ENCODE data around the gene NPR2.

Gene NPR2

GRCh38 chr9:35834260-35835215, 43.1 kb downstream of the NPR2 start:
- no peak for DNase-seq

- DNase-seq = peak in 1 of 2 experiments; percentile 10
Measured at GRCh38 chr9:35835216-35835632, 43.8 kb downstream of the NPR2 start.

GRCh38 chr9:35835766-35836165, 44.4 kb downstream of the NPR2 start:
- DNase-seq = no peak

- DNase-seq = no peak
Measured at GRCh38 chr9:35836595-35836994, 45.2 kb downstream of the NPR2 start.

- DNase-seq = no peak
Measured at GRCh38 chr9:35839926-35840325, 48.5 kb downstream of the NPR2 start.

GRCh38 chr9:35840881-35841644, 49.7 kb downstream of the NPR2 start:
- DNase-seq = no peak

GRCh38 chr9:35841645-35841900, 50.2 kb downstream of the NPR2 start:
- DNase-seq = no peak

- DNase-seq = no peak
Measured at GRCh38 chr9:35842020-35842745, 50.8 kb downstream of the NPR2 start.

GRCh38 chr9:35842795-35843194, 51.4 kb downstream of the NPR2 start:
- DNase-seq = no peak

- DNase-seq = no peak
Measured at GRCh38 chr9:35844628-35845270, 53.4 kb downstream of the NPR2 start.

- DNase-seq = no peak
Measured at GRCh38 chr9:35845824-35846771, 54.7 kb downstream of the NPR2 start.

- DNase-seq = no peak
Measured at GRCh38 chr9:35847792-35848572, 56.6 kb downstream of the NPR2 start.

GRCh38 chr9:35852267-35852815, 61.0 kb downstream of the NPR2 start:
- DNase-seq = no peak

GRCh38 chr9:35852876-35853865, 61.8 kb downstream of the NPR2 start:
- no peak for DNase-seq

GRCh38 chr9:35854091-35854762, 62.8 kb downstream of the NPR2 start:
- DNase-seq = no peak

GRCh38 chr9:35856206-35856605, 64.8 kb downstream of the NPR2 start:
- DNase-seq = no peak

- DNase-seq = no peak
Measured at GRCh38 chr9:35856882-35857281, 65.5 kb downstream of the NPR2 start.

- DNase-seq = no peak
Measured at GRCh38 chr9:35858458-35858857, 67.1 kb downstream of the NPR2 start.
